SW480 (cell line): ENCODE measurements around the gene STPG4.

Experiments
- DNase-seq: peaks from one replicate; pipeline ENCODE4 v3.0.0-alpha.2; 2016; ENCODE audit warnings: low spot score

STPG4 gene

DNA sequence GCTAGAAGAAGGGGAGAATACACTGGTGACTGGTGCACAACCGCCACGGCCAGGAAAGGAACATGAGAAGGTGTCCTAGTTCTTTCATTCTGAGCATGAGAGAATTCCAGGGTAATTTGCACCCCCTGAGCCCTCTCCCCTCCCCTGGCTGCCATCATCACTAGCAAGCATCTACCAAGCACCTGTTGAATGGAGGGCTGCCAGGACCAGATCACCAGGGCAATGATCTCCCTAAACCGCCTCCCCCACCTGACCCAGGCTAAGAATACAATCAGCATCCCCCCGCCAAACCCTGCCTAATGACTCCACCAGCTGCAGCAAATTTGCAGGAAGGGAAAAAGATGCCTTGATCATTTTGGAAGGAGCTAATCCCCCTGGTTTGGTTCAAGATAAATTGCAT lies 100.2 kb downstream of the STPG4 start:
- DNase-seq, result no peak

DNA sequence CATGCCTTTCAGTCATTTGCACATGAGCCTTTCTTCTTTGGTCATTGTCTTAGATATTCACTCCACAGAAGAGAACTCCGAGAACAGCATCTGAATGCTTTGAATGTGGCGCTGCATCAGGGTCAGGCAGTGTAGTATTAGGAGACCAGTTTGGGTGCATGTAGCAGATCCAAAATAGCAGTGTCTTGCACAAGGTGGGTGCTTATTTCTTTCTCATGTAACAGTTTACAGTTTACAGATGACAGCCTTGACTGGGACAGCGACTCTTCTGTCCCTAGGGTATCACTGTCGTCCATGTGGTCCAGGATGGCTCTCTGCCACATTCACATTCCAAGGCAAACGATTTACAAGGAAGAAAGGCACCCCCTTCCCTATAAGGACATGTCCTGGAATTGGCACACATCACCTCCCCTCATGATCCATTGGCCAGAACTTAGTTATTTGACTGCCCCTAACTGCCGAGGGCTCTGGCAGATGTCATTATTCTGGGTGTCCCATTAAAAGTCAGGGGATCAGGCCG lies 101.0 kb downstream of the STPG4 start:
- no peak for DNase-seq

DNA sequence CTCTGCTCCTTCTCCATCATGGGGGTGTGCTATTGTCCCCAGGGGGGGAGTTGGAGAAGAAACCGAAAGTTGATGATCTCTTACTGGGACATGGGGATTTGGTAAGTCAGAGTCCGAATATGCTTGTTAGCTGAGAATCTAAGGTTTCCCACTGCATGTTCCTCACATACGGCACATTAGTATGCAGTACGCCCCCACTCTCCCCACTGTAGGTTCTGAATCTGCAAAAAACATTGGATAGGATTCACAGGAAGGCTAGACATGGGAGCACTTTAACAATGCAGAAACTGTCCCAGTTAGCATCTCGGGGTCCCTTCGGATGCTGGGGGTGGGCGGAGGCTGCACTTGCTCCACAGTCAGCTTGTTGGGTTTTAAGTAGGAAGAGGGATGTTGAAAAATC lies 102.3 kb downstream of the STPG4 start:
- DNase-seq, result no peak

DNA sequence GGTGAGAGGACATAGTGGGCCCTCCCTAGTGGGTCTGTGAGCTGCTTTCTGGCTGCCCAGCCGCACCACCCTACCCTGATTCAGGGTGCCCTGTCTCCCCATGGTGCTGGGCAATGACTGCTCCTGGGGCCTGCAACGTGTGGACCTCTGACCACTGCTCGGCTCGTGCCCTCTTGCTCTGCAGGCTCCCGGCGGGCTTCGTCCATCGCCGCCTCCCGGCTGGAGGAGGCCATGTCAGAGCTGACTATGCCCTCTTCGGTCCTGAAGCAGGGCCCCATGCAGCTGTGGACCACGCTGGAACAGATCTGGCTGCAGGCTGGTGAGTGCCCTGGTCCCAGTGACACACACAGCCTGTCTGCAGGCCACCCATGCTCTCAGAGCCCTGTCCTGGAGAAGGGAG lies 103.5 kb downstream of the STPG4 start:
- no peak for DNase-seq

DNA sequence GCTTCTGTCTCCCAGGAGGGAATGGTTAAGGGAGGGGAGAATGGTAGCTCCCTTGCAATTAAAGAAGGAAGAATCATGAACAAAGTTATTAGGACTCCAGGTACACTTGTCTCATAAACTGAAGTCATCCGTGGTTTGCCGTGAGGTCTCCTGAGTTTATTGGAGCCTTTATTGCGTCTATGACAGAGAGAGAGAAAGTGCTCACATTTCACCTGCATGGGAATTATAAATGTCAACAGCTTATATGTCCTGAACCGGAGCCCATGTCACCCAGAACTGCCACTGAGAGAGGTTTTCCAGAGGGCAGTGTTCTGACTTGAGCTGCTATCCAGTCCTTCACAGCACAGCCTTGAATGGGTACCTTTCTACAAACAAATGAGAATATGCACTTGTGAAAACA lies 104.3 kb downstream of the STPG4 start:
- no peak for DNase-seq

DNA sequence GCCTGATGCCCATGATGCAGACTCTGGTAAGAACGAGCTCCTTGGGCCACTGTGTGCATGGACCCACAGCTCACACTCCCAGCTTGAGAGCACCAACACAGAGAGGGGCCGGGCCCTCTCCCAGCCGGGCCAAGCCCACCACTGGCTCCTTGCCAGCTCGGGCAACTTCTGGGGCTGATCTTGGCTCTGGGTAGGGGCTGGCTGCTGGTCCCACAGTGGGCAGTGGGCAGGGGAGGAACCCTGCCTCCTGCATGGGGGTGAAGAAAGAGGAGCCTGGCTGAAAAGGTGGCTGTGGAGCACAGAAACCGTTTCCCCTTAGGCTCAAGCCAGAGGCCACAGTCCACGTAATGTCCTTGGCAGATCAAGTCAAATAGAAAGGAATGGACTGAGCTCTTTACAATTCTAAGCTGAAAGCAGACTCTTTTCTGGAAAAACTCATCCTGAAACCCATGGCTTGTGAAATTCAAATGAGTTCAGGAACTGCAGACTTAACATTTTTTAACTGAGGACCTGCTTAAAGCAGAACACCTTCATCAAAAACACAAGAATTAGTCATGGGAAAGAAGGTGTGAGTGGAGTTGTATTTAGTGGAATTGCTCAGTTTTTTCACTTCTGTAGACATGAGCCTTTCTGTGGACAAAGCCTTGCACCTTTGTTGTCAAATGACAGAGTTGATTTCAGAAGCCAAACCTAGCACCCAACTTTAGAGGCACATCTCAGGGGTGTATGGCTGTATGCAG lies 104.9 kb downstream of the STPG4 start:
- no peak for DNase-seq

DNA sequence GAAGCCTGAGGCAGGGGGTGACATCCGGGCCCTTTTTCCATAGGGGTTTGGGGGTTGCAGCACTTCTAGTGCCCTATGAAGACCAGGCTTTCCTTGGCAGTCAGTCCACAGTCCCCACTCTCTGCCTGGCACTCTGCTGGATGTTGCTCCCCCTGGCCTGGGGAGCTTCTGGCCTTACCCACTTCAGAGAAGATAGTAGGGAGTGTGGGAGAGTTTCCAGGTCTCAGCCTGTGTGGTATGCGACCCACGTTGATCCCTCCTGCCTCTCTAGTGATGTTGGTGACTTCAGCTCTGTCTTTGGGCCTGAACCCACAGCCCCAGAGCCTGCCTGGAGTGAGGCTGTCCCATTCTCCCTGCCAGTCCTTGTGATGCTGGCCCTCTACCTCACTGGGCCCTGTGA lies 105.6 kb downstream of the STPG4 start:
- DNase-seq, result no peak

DNA sequence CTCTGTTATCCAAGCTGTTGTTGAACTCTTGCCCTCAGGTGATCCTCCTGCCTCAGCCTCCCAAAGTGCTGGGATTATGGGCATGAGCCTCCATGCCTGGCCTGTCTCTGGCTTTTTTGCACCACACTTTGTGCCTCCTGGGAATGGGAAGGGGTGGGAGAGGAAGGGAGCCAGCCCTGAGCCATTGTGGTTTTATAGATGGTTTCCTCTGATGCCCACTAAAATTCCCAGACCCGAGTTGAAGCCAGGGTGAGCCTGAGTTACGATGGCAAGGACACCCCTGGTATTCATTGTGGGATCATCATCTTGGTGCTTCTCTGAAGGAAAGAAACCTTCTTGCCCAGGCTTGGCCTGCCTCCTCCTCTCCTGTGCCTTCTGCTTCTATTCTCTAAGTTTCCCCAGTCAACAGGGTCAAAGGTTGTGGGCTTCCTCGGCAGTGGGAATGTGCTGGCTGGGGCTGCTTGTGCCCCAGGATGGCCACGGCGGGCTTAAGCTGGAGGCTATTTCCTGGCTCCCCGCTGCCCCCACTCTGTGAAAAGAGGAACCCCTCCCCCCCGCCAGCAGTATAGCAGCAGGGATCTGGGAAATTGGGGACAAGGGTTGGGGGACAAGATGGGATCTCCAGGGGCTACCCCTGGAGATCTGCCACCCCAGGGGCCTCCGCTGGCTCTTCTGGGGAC lies 106.2 kb downstream of the STPG4 start:
- no peak for DNase-seq

DNA sequence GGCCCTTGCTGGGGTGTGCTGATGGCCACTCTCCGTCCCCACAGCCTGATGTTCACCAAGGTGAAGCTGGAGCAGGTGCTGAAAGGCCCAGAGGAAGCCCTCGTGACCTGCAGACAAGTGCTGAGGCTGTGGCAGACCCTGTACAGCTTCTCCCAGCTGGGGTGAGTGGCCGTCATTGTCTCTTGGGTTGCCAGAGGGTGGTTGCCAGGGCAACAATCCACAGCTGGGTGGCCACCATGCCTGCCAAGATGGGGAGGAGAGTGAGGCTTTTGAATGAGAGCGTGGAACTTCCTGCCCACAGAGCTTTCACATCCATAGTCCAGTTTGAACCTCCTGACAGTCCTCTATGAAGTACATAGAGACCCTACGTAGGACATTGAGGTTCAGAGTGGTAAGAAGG lies 108.8 kb downstream of the STPG4 start:
- DNase-seq, result no peak

DNA sequence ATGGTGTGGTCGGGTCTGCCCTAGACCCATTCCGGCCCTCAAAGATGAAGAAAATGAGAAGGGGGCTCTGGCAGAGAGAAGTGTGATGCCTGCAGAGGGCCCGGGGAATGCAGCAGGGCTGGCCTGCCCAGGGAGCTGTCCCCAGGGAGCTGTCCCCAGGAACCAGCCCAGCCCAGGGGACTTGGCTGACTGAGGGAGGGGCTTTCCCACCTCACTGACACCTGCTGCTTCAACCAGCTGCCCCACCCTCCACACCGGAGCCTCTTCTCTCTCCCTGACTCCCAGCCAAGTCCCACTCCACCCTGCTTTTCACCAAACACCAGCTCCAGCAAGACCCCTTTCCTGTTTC lies 111.2 kb downstream of the STPG4 start:
- DNase-seq, result peak; percentile 86

DNA sequence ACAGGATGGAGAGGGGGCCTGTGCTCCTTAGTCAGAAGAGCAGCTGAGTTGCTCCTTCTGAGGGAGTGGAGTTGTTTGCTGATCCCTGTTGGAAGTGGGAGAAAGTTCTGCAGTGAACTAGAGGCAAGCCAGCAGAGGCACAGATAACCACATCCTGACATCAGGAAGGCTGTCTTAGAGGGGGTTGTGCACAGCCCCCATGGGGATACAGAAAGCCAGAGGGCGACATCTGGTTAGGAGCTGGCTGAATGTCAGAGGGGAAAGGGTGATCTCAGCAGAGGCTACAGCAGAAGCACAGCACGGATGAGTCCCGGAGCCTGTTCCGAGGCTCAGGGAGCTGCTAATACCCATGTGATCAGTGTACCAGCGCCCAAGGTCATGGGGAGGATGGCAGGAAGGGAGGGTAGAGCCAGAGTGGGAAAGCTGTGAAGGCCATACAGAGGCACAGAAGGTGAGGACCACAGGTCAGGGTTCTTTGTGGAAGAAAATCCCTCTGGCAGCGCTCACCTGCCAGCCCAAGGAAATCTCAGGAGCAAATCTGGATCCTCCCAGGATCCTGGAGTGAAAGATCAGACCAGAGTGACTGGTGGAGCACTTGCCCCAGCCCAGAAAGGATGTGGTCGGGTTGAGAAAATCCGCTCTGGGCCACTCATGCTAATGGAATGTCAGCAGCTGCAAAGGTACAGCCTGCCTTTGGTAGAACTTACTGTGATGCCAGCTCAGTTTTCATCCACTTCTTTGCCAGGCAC lies 111.8 kb downstream of the STPG4 start:
- DNase-seq, result peak; percentile 99

DNA sequence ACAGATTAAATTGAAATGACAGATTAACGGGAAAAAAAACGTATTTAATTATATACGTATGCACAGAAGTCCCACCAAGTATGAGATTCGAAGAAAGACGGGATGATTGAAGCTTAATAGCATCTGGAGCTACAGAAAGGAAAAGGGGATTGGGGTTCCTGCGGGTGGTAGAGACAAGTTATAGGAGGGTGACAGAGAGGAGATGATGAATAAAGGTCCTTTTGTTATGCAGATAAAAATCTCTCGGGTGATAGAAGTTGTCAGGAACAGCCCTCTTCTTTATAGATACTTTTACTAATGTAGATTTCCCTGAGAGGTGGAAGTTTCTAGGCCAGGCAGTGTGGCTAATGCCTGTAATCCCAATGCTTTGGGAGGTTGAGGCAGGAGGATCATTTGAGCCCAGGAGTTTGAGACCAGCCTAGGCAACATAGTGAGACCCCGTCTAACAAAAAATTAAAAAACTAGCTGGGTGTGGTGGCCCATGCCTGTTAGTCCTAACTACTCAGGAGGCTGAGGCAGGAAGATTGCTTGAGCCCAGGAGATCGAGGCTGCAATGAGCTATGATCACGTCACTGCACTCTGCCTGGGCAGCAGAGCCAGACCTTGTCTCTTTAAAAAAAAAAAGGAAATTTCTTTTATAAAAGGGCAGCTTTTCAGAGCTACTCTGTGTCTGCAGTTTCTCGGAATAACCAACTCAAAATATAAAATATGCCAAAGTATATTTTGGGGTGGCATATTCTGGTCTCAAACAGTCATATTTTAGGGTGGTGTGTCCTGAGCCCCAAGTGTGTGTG lies 113.0 kb downstream of the STPG4 start:
- peak; percentile 47 for DNase-seq

DNA sequence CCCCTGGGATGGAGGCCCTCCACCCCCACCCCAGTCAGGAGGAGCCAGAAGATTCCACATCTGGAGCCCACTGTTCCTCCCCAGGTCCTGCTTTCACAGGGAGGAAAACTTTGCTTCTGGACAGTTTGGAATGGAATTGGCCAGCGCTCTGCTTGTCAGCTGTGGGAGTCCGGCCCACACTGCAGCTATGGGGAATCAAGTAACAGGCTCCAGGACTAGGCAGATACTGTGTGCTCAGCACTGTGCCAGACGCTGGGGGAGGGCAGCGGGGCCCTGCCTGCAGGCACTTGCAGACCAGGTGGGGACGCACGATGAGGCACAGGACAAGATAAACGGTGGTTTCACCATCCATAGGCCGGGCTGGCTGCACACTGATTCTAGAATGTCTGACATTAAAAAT lies 114.0 kb downstream of the STPG4 start:
- DNase-seq, result no peak

DNA sequence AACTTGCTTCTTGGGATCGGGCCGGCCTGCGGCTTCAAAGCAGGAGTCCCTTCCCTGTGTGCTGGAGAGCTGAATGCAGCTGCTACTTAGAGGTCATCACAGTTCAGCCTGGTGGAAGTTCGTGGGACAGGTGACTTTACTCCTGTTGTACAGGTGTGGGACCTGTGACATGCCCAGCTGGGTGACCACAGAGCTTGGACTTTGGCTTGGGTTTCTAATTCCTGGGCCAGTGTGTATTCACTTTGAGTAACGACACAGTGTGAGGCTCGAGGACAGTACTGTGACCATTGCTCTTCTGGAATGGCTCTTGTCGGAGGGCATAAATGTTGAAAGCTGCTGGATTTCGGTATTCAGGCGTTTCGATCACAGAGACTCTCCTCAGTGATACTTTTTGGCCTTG lies 114.5 kb downstream of the STPG4 start:
- peak; percentile 64 for DNase-seq

DNA sequence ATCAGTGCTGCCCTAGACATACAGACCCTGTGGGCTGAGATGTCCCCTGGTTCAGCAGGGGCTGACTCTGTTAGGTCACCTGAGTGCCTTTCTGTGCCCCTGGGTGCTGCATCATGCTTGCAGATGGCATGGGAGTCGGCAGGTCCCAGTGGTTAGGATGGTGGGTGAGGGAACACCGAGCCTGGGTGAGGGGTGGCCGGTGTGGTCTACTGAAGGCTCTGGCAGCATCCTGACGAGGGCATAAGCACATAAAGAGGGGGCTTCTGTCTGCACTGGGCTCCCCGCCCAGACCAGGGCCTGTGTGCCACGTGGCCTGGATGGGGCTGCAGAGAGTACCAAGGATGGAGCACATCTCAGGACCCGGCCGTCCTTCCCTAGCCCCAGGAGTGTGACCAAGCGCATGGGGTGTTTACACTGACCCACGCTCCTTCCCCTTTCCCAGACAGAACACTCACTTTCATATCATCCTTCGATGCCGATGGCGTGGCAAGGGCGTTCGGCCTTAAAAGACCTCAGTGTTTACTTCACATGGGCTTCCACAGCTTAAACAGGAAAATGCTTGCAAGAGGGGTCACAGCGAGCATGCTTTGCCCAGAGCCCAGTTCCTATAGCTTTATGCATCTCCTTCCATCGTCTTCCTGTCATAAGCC lies 115.1 kb downstream of the STPG4 start:
- no peak for DNase-seq

DNA sequence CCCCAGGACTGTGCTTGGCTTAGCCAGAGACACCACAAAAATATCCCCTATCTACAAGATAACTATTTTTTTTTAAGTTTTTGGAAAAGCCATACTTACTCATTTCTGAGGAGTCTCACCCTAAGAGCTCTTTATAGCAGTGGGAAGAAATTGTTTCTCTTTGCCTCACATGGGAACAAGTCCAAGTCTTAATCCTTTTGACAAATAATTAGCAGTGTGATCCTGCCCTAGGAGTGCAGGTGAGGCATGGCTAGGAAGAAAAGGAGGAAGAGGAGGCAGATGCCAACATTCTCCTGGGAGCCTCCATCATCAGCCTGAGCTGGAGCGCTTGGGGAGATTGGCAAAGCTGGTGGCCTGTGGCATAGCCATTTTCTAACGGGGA lies 115.6 kb downstream of the STPG4 start:
- DNase-seq, result no peak

DNA sequence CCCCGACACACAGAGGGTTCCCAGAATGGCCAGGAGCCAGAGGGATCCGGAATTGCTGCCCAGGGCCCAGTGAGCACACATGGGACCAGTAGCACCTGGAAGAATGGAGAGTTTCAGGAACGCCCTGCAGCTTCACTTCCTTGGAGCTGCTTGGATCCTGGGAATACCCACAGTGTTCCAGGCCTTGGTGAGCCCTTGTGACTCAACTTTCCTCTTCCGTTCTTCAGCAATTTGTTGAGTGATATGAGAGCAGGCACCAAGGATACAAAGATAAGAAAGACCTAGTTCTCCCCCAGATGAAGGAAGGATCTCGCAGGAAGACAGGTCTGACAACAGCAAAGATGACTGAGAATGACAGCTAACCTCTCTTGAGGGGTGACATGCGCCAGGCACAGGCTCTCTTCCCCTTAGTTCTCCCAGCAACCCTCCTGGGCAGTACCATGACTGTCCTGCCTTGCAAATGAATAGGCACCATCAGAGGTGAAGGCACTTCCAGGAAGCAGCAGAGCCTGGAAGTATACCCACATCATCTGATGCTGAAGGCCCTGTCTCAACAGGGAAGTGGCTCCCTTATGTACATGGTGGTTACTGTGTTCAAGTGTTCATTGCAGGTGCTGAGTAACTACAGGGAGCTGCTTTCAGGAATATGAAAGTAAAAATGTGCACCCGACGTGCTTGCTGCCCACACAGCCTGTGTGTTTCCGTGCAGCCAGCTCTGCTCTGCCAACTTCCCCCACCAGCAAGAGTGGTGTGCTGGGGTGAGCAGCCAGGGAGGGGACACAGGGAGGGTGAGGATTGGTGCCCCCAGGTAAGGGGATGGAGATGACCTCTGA lies 116.2 kb downstream of the STPG4 start:
- DNase-seq, result peak; percentile 68

DNA sequence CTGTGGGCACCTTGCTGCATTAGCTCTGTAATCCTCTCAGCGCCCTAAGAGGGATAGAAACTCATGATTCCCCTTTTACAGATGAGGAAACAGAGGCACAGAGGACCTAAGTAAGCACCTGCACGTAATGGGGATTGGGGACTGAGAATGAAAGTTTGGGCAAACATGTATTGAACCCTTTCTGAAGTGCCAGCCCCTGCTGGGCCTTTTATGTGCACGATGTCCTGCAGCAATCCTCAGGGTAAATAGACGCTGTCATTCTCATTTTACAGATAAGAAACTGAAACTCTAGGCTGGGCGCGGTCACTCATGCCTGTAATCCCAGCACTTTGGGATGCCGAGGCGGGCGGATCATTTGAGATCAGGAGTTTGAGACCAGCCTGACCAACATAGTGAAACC lies 117.4 kb downstream of the STPG4 start:
- DNase-seq, result no peak
